HEK293 (cell line): ENCODE measurements around the gene ZNF738.
A peak's percentile ranks its signal among the peaks of the same experiment; 100 is the strongest.

Experiments
- CTCF ChIA-PET: fragments of 350-600 bp; formaldehyde crosslinking; extraction: SDS; loops from one replicate; lab custom pipeline; 2021; ENCODE audit warnings: antibody characterized with exemption; lab: Yijun Ruan, JAX
- POLR2A ChIA-PET: fragments of 300-600 bp; formaldehyde crosslinking; extraction: SDS; loops from one replicate; lab custom pipeline; 2020; ENCODE audit warnings: antibody characterized with exemption, inconsistent platforms; lab: Yijun Ruan, JAX
- H3K27ac ChIP-seq: fragments of 200-500 bp; sonication (Bioruptor generic); 2 replicates; pipeline ENCODE4 v1.5.1; 2014; ENCODE audit warnings: low read depth, low read length, control low read depth, inconsistent platforms; ENCODE audit errors: extremely low read depth
- H3K36me3 ChIP-seq, 2 experiments: fragments of 200-500 bp in 1 of 2; sonication (Bioruptor generic) in 1 of 2; 1 replicate in 1 of 2; 2 replicates in 1 of 2; pipeline ENCODE4 v1.5.1; 2014 to 2017; ENCODE audit warnings: inconsistent platforms in 2 of 2, low read length in 2 of 2; ENCODE audit not compliant: control insufficient read depth in 2 of 2, insufficient read depth in 1 of 2
- H3K4me1 ChIP-seq: fragments of 200-500 bp; sonication (Bioruptor generic); 2 replicates; pipeline ENCODE4 v1.5.1; 2014; ENCODE audit warnings: mild to moderate bottlenecking, low read length, inconsistent platforms; ENCODE audit not compliant: control insufficient read depth, insufficient read depth
- H3K4me3 ChIP-seq: 2 replicates; pipeline ENCODE4 v1.5.1; 2011; ENCODE audit warnings: low read depth, mild to moderate bottlenecking, control low read depth, low read length, moderate library complexity
- H3K9me3 ChIP-seq: fragments of 200-500 bp; sonication (Bioruptor generic); 2 replicates; pipeline ENCODE4 v1.5.1; 2014; ENCODE audit warnings: low read depth, low read length, inconsistent platforms; ENCODE audit not compliant: control insufficient read depth, insufficient read depth
- BCL11B ChIP-seq: fragments of 450-650 bp; formaldehyde crosslinking; IDR thresholded peaks from 2 replicates; pipeline ENCODE4 v1.5.1; 2016; ENCODE audit warnings: low read depth, missing biosample characterization, missing genetic modification characterization
- IKZF3 ChIP-seq: fragments of 450-650 bp; IDR thresholded peaks from 2 replicates; pipeline ENCODE4 v1.5.0; 2018; ENCODE audit warnings: missing biosample characterization, mild to moderate bottlenecking, missing genetic modification characterization, moderate library complexity
- OSR2 ChIP-seq: fragments of 450-650 bp; formaldehyde crosslinking; IDR thresholded peaks from 2 replicates; pipeline ENCODE4 v1.5.1; 2016; ENCODE audit warnings: missing biosample characterization, missing genetic modification characterization
- PRDM2 ChIP-seq: fragments of 450-650 bp; formaldehyde crosslinking; IDR thresholded peaks from 2 replicates; pipeline ENCODE4 v1.5.1; 2016; ENCODE audit warnings: missing biosample characterization, missing genetic modification characterization, borderline replicate concordance
- SP3 ChIP-seq: fragments of 450-650 bp; formaldehyde crosslinking; IDR thresholded peaks from 2 replicates; pipeline ENCODE4 v1.5.1; 2016; ENCODE audit warnings: missing biosample characterization, missing genetic modification characterization
- ZBTB17 ChIP-seq: fragments of 450-650 bp; formaldehyde crosslinking; IDR thresholded peaks from 2 replicates; pipeline ENCODE4 v1.5.1; 2016; ENCODE audit warnings: missing biosample characterization, missing genetic modification characterization
- ZBTB26 ChIP-seq: fragments of 450-650 bp; formaldehyde crosslinking; optimal IDR thresholded peaks from 2 replicates; pipeline ENCODE3; 2016; ENCODE audit warnings: missing biosample characterization, mild to moderate bottlenecking, missing genetic modification characterization
- ZFHX2 ChIP-seq: fragments of 450-650 bp; formaldehyde crosslinking; conservative IDR thresholded peaks from 2 replicates; pipeline ENCODE4 v1.5.1; 2016; ENCODE audit warnings: missing biosample characterization, missing genetic modification characterization
- ZNF10 ChIP-seq: fragments of 450-650 bp; formaldehyde crosslinking; IDR thresholded peaks from 2 replicates; pipeline ENCODE4 v1.5.1; 2017; ENCODE audit warnings: missing biosample characterization, missing genetic modification characterization
- ZNF175 ChIP-seq: fragments of 450-650 bp; formaldehyde crosslinking; IDR thresholded peaks from 2 replicates; pipeline ENCODE4 v1.5.1; 2016; ENCODE audit warnings: missing biosample characterization, missing genetic modification characterization
- ZNF366 ChIP-seq: fragments of 450-650 bp; formaldehyde crosslinking; conservative IDR thresholded peaks from 2 replicates; pipeline ENCODE4 v1.5.1; 2016; ENCODE audit warnings: missing biosample characterization, missing genetic modification characterization
- ZNF404 ChIP-seq: fragments of 450-650 bp; formaldehyde crosslinking; IDR thresholded peaks from 2 replicates; pipeline ENCODE4 v1.5.1; 2017; ENCODE audit warnings: missing biosample characterization, missing genetic modification characterization
- ZNF473 ChIP-seq: fragments of 450-650 bp; formaldehyde crosslinking; IDR thresholded peaks from 2 replicates; pipeline ENCODE4 v1.5.1; 2017; ENCODE audit warnings: missing biosample characterization, missing genetic modification characterization
- ZNF513 ChIP-seq: fragments of 450-650 bp; IDR thresholded peaks from 2 replicates; pipeline ENCODE4 v1.5.1; 2018; ENCODE audit warnings: missing biosample characterization, missing genetic modification characterization
- ZNF548 ChIP-seq: fragments of 450-650 bp; formaldehyde crosslinking; IDR thresholded peaks from 2 replicates; pipeline ENCODE4 v1.5.1; 2016; ENCODE audit warnings: missing biosample characterization, missing genetic modification characterization
- ZNF623 ChIP-seq: fragments of 450-650 bp; formaldehyde crosslinking; IDR thresholded peaks from 2 replicates; pipeline ENCODE4 v1.5.1; 2016; ENCODE audit warnings: missing biosample characterization, missing genetic modification characterization
- ZNF701 ChIP-seq: fragments of 450-650 bp; formaldehyde crosslinking; IDR thresholded peaks from 2 replicates; pipeline ENCODE4 v1.5.1; 2016; ENCODE audit warnings: missing biosample characterization, missing genetic modification characterization
- ZNF792 ChIP-seq: fragments of 450-650 bp; formaldehyde crosslinking; IDR thresholded peaks from 2 replicates; pipeline ENCODE4 v1.5.1; 2016; ENCODE audit warnings: missing biosample characterization, missing genetic modification characterization
- ZSCAN23 ChIP-seq: fragments of 450-650 bp; formaldehyde crosslinking; IDR thresholded peaks from 2 replicates; pipeline ENCODE4 v1.5.1; 2016; ENCODE audit warnings: missing biosample characterization, missing genetic modification characterization

The ZNF738 gene

GRCh38 chr19:21396893-21397572 is 38.2 kb downstream of the ZNF738 start, which contains the start of gene ZNF493 (continued):
- peak; percentile 19 for TF ChIP-seq ZBTB26
- peak; percentile 68 for TF ChIP-seq SP3 (tag by site-specific recombination)
- TF ChIP-seq ZBTB17 (tag by site-specific recombination), result 0 out of 2 replicates have a peak, but pooled peaks have one; percentile 34
- peak; percentile 46; the same call in 1 of the 2 replicates for TF ChIP-seq ZNF366 (tag by site-specific recombination)

GRCh38 chr19:21398851-21399250 is 40.1 kb downstream of the ZNF738 start:
- TF ChIP-seq ZNF623 (no peak), PRDM2 (tag by site-specific recombination) (no peak)
- Histone ChIP-seq H3K27ac (no peak overlapping the region), H3K9me3 (no peaks in the 10 kb centered on the region), H3K36me3 (peaks cover 0 to 46% of the 10 kb centered on the region in 2 experiments; a peak in 1 of 3 replicates), H3K4me1 (no peaks in the 10 kb centered on the region), H3K4me3 (no peak overlapping the region)
- POLR2A ChIA-PET, result no interaction called here
- CTCF ChIA-PET, result interaction anchor here (0.6 kb wide), 1 partner anchor 118 kb away, joined by 3 read pairs; no protein-coding TSS in a partner anchor

GRCh38 chr19:21402303-21402985 is 43.6 kb downstream of the ZNF738 start:
- TF ChIP-seq SP3 (tag by site-specific recombination) (no peak), ZNF513 (tag by site-specific recombination) (no peak), ZBTB26 (no peak), ZSCAN23 (tag by site-specific recombination) (no peak), ZFHX2 (no peak), OSR2 (tag by site-specific recombination) (no peak), ZNF548 (tag by site-specific recombination) (no peak), ZNF792 (tag by site-specific recombination) (no peak), ZNF473 (tag by site-specific recombination) (no peak), IKZF3 (tag by site-specific recombination) (no peak), BCL11B (tag by site-specific recombination) (no peak), ZNF175 (tag by site-specific recombination) (no peak), ZNF404 (tag by site-specific recombination) (no peak), ZNF10 (no peak), ZNF701 (tag by site-specific recombination) (no peak)
- CTCF ChIA-PET, result no interaction called here
- peaks cover 0 to 61% of the 10 kb centered on the region in 2 experiments; a peak in 1 of 3 replicates for H3K36me3 ChIP-seq

More at GRCh38 chr19:21402303-21402985, 43.6 kb downstream of the ZNF738 start:
- POLR2A ChIA-PET, result interaction anchor here (0.6 kb wide), 1 partner anchor 9 kb away, joined by 4 read pairs; no protein-coding TSS in a partner anchor
- Histone ChIP-seq H3K9me3 (no peaks in the 10 kb centered on the region), H3K4me1 (no peaks in the 10 kb centered on the region), H3K4me3 (no peak overlapping the region), H3K27ac (no peak overlapping the region)
